ENCODE data around the gene AIFM3. TPM values are rescaled to one million over a fixed set of nuclear protein-coding genes. Genes with fewer than 3 reads are reported as not detected.
"Not testable (repeated sequence)": the region's sequence is repeated elsewhere in the genome, so short reads cannot be mapped to it uniquely, and the experiment has no call there.

The AIFM3 gene
- total RNA-seq, 2 donors from 2014 or later, result 76.9 to 156 TPM

GRCh38 chr22:20933910-20934309 is 33.1 kb upstream of the AIFM3 start:
- intact Hi-C loops (cut with DNase I), result no loop called here
- no peaks in the 10 kb centered on the region for H3K9me3 ChIP-seq
- DNase-seq, result no peak
- TF ChIP-seq, protein P1, sequence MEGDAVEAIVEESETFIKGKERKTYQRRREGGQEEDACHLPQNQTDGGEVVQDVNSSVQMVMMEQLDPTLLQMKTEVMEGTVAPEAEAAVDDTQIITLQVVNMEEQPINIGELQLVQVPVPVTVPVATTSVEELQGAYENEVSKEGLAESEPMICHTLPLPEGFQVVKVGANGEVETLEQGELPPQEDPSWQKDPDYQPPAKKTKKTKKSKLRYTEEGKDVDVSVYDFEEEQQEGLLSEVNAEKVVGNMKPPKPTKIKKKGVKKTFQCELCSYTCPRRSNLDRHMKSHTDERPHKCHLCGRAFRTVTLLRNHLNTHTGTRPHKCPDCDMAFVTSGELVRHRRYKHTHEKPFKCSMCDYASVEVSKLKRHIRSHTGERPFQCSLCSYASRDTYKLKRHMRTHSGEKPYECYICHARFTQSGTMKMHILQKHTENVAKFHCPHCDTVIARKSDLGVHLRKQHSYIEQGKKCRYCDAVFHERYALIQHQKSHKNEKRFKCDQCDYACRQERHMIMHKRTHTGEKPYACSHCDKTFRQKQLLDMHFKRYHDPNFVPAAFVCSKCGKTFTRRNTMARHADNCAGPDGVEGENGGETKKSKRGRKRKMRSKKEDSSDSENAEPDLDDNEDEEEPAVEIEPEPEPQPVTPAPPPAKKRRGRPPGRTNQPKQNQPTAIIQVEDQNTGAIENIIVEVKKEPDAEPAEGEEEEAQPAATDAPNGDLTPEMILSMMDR (IDR thresholded peaks at IDR 0.05), result no peak
- H3K4me3 ChIP-seq, result no peak overlapping the region
- no peaks in the 10 kb centered on the region for H3K27me3 ChIP-seq
- no peak overlapping the region for H3K9ac ChIP-seq (ENCODE audit: low read depth in 2 of 2, low read length in 2 of 2)
- H3K36me3 ChIP-seq, result no peaks in the 10 kb centered on the region
- peaks cover 17% of the 10 kb centered on the region for H3K4me1 ChIP-seq
- H3K27ac ChIP-seq, result no peak overlapping the region

- peaks cover 19% of the 10 kb centered on the region for H3K4me1 ChIP-seq
These were observed 32.0 kb upstream of the AIFM3 start for GRCh38 chr22:20935049-20935448.

DNA sequence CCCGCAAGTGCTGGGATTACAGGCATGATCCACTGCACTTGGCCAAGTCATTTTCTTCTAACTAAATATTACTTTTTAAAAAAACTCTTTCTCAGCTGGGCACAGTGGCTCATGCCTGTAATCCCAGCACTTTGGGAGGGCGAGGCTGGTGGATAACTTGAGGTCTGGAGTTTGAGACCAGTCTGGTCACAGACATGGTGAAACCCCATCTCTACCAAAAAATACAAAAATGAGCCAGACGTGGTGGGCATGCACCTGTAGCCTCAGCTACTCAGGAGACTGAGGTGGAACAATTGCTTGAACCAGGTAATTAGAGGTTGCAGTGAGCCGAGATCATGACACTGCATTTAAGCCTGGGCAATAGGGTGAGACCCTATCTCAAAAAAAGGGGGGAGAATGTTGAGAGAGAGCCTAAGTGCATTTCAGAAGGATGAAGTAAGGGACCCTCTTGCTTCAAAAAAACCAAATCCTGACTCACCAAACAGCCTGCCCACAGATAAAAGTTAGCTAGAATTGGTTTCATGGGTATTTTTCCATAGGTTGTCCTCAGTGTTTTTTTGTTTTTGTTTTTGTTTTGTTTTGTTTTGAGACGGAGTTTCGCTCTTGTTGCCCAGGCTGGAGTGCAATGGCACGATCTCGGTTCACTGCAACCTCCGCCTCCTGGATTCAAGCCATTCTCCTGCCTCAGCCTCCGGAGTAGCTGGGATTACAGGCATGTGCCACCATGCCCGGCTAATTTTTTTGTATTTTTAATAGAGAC is 31.1 kb upstream of the AIFM3 start:
- H3K9me3 ChIP-seq; DNase-seq; H3K27ac ChIP-seq; H3K4me3 ChIP-seq; H3K36me3 ChIP-seq; H3K27me3 ChIP-seq; intact Hi-C loops (cut with DNase I); H3K9ac ChIP-seq (ENCODE audit: low read depth in 2 of 2, low read length in 2 of 2): not testable (repeated sequence)
- H3K4me1 ChIP-seq, result peaks cover 19% of the 10 kb centered on the region

More at GRCh38 chr22:20935049-20935448, 32.0 kb upstream of the AIFM3 start:
- H3K9ac ChIP-seq (ENCODE audit: low read depth in 2 of 2, low read length in 2 of 2); H3K27me3 ChIP-seq; H3K36me3 ChIP-seq; H3K4me3 ChIP-seq; H3K27ac ChIP-seq; DNase-seq; H3K9me3 ChIP-seq; intact Hi-C loops (cut with DNase I): not testable (repeated sequence)

- TF ChIP-seq, protein P1 (IDR thresholded peaks at IDR 0.05), result no peak
- Histone ChIP-seq H3K4me3 (no peak overlapping the region), H3K36me3 (no peaks in the 10 kb centered on the region), H3K27ac (no peak overlapping the region), H3K9ac (ENCODE audit: low read depth in 2 of 2, low read length in 2 of 2) (peak overlapping the region in 1 of 2 donors; percentile 0), H3K27me3 (no peaks in the 10 kb centered on the region), H3K4me1 (peaks cover 19% of the 10 kb centered on the region), H3K9me3 (no peaks in the 10 kb centered on the region)
- intact Hi-C loops (cut with DNase I), result no loop called here
- DNase-seq, result no peak
These were observed 29.8 kb upstream of the AIFM3 start for GRCh38 chr22:20937031-20937793.

GRCh38 chr22:20937794-20938671 is 29.0 kb upstream of the AIFM3 start:
- peak overlapping the region in 1 of 2 donors; percentile 0 for H3K9ac ChIP-seq (ENCODE audit: low read depth in 2 of 2, low read length in 2 of 2)
- no peaks in the 10 kb centered on the region for H3K27me3 ChIP-seq
- no peaks in the 10 kb centered on the region for H3K36me3 ChIP-seq
- no peaks in the 10 kb centered on the region for H3K9me3 ChIP-seq
- no peak overlapping the region for H3K4me3 ChIP-seq
- H3K4me1 ChIP-seq, result peaks cover 19% of the 10 kb centered on the region
- H3K27ac ChIP-seq, result no peak overlapping the region
- no peak for DNase-seq
- TF ChIP-seq, protein P1 (IDR thresholded peaks at IDR 0.05), result no peak
- intact Hi-C loops (cut with DNase I), result no loop called here

GRCh38 chr22:20939457-20940185 is 27.4 kb upstream of the AIFM3 start:
- H3K4me3 ChIP-seq; H3K36me3 ChIP-seq; H3K27me3 ChIP-seq; DNase-seq; intact Hi-C loops (cut with DNase I); H3K9ac ChIP-seq (ENCODE audit: low read depth in 2 of 2, low read length in 2 of 2); H3K27ac ChIP-seq; H3K9me3 ChIP-seq: not testable (repeated sequence)
- peaks cover 19% of the 10 kb centered on the region for H3K4me1 ChIP-seq
